Panc1 (cell line): Measurements from ENCODE around the gene OPN4. TPM values are rescaled to one million over a fixed set of nuclear protein-coding genes. Genes with fewer than 3 reads are reported as not detected.

Experiments
- ATAC-seq: fragments of 200-7000 bp; cut with Tn5 transposase; 2 replicates; pipeline ENCODE4 v1.9.1; 2020; ENCODE audit warnings: mild to moderate bottlenecking, moderate library complexity
- BruUV-seq: library from RNA; stranded (reverse); fragments of 400-500 nt; replicated peaks from 2 replicates; lab custom pipeline; 2021; lab: Mats Ljungman, UMichigan
- CTCF ChIA-PET: fragments of 300-600 bp; sonication (Branson Sonifier 250); formaldehyde crosslinking; loops from one replicate; lab custom pipeline; 2022; ENCODE audit warnings: antibody characterized with exemption; lab: Charles Lee
- POLR2A ChIA-PET: fragments of 300-600 bp; sonication (Branson Sonifier 250); formaldehyde crosslinking; loops from one replicate; lab custom pipeline; 2022; ENCODE audit warnings: antibody characterized with exemption; lab: Charles Lee
- DNase-seq: peaks from one replicate; pipeline ENCODE4 v3.0.0-alpha.2; 2010; ENCODE audit warnings: low read depth, low spot score
- H3K27ac ChIP-seq: 2 replicates; pipeline ENCODE4 v1.5.1; 2011; ENCODE audit warnings: mild to moderate bottlenecking, low read length, inconsistent platforms
- H3K27me3 ChIP-seq: fragments of 200-500 bp; sonication (Bioruptor generic); 2 replicates; pipeline ENCODE4 v1.6.0; 2014; ENCODE audit warnings: low read length, inconsistent platforms; ENCODE audit not compliant: control insufficient read depth, insufficient read depth
- H3K36me3 ChIP-seq: fragments of 200-500 bp; sonication (Bioruptor generic); 2 replicates; pipeline ENCODE4 v1.5.1; 2014; ENCODE audit warnings: inconsistent platforms, mild to moderate bottlenecking, low read length, moderate library complexity; ENCODE audit not compliant: control insufficient read depth, insufficient read depth
- H3K4me1 ChIP-seq: 2 replicates; pipeline ENCODE4 v1.5.1; 2011; ENCODE audit warnings: inconsistent platforms, mild to moderate bottlenecking, low read length, moderate library complexity; ENCODE audit not compliant: control insufficient read depth, insufficient read depth
- H3K4me3 ChIP-seq, 2 experiments: 2 replicates each; pipeline ENCODE4 v1.5.1; 2011 to 2012; ENCODE audit warnings: low read depth in 2 of 2, low read length in 2 of 2, mild to moderate bottlenecking in 2 of 2, inconsistent platforms in 1 of 2, moderate library complexity in 1 of 2
- H3K9me3 ChIP-seq: fragments of 200-500 bp; sonication (Bioruptor generic); 2 replicates; pipeline ENCODE4 v1.5.1; 2014; ENCODE audit warnings: low read depth, mild to moderate bottlenecking, inconsistent platforms, low read length, moderate library complexity; ENCODE audit not compliant: control insufficient read depth, insufficient read depth
- CTCF ChIP-seq: fragments of 450-650 bp; IDR thresholded peaks from 2 replicates; pipeline ENCODE4 v1.5.1; 2017; ENCODE audit warnings: mild to moderate bottlenecking
- POLR2AphosphoS5 ChIP-seq: IDR thresholded peaks from 2 replicates; pipeline ENCODE4 v1.6.1; 2012; ENCODE audit warnings: mild to moderate bottlenecking, low read depth, low read length, moderate library complexity
- REST ChIP-seq, 2 experiments: IDR thresholded peaks; 2 replicates each; pipeline ENCODE4 v1.6.1; 2011 to 2012; ENCODE audit warnings: low read depth in 2 of 2, control low read depth in 1 of 2, low read length in 1 of 2, mild to moderate bottlenecking in 1 of 2, moderate library complexity in 1 of 2; ENCODE audit not compliant: insufficient read depth in 1 of 2
- SIN3A ChIP-seq: IDR thresholded peaks from 2 replicates; pipeline ENCODE4 v1.6.1; 2012; ENCODE audit warnings: low read depth, mild to moderate bottlenecking, low read length, moderate library complexity, borderline replicate concordance; ENCODE audit not compliant: insufficient read depth
- TCF7L2 ChIP-seq: IDR thresholded peaks from 2 replicates; pipeline ENCODE4 v1.6.1; 2011; ENCODE audit warnings: mild to moderate bottlenecking, low read depth, low read length, inconsistent platforms
- in situ Hi-C: cut with HindIII; loops from 2 replicates; pipeline ENCODE4 v1.10.0; 2016; ENCODE audit warnings: low sequenced_read_pairs, low pct_unique_long_range_greater_than_20kb
- intact Hi-C: fragments of 100-400 bp; cut with micrococcal nuclease; formaldehyde crosslinking; loops from one replicate; pipeline ENCODE4 v1.10.0; 2022; ENCODE audit not compliant: unreplicated experiment
- total RNA-seq: library from RNA; stranded (reverse); gene quantifications from one replicate; pipeline ENCODE4 v1.2.1, GENCODE V29; 2021; ENCODE audit not compliant: unreplicated experiment

OPN4 gene
- total RNA-seq, 1 experiment from 2014 or later, result not detected

GRCh38 chr10:86691333-86692022 lies 37.1 kb downstream of the OPN4 start:
- CTCF ChIA-PET, result no interaction called here
- POLR2A ChIA-PET, result no interaction called here
- Histone ChIP-seq H3K36me3 (no peaks in the 10 kb centered on the region), H3K27ac (no peak overlapping the region), H3K9me3 (no peaks in the 10 kb centered on the region), H3K27me3 (no peaks in the 10 kb centered on the region), H3K4me1 (peaks cover 14% of the 10 kb centered on the region), H3K4me3 (no peak overlapping the region)
- no peak for DNase-seq
- intact Hi-C loops (no loop called here), in situ Hi-C loops (no loop called here)
- TF ChIP-seq CTCF (no peak), REST (IDR thresholded peaks at IDR 0.05; ENCODE audit: insufficient read depth in 1 of 2, low read depth in 2 of 2, low read length in 1 of 2) (no peak), TCF7L2 (no peak), SIN3A (no peak), POLR2AphosphoS5 (no peak)
- BruUV-seq, result no TSS peak
- ATAC-seq, result no peak

GRCh38 chr10:86692023-86692514 lies 37.7 kb downstream of the OPN4 start:
- peaks cover 14% of the 10 kb centered on the region for H3K4me1 ChIP-seq
- no peak overlapping the region for H3K4me3 ChIP-seq
- no peak overlapping the region for H3K27ac ChIP-seq
- in situ Hi-C loops (no loop called here), intact Hi-C loops (no loop called here)
- no TSS peak for BruUV-seq
- ChIA-PET CTCF (interaction anchor here (0.9 kb wide), 1 partner anchor 8 kb away, joined by 3 read pairs; no protein-coding TSS in a partner anchor), POLR2A (no interaction called here)
- no peak for DNase-seq
- H3K9me3 ChIP-seq, result no peaks in the 10 kb centered on the region
- H3K36me3 ChIP-seq, result no peaks in the 10 kb centered on the region
- TF ChIP-seq SIN3A, result no peak
- TF ChIP-seq POLR2AphosphoS5, result no peak
- TF ChIP-seq CTCF, result no peak
- TF ChIP-seq REST (IDR thresholded peaks at IDR 0.05; ENCODE audit: insufficient read depth in 1 of 2, low read depth in 2 of 2, low read length in 1 of 2), result no peak
- TF ChIP-seq TCF7L2, result no peak
- 0 out of 2 replicates have a peak, but pooled peaks have one; percentile 10 for ATAC-seq
- H3K27me3 ChIP-seq, result no peaks in the 10 kb centered on the region
